ENCODE data around the gene B4GALNT1. TPM values are rescaled to one million over a fixed set of nuclear protein-coding genes. Genes with fewer than 3 reads are reported as not detected.

Gene B4GALNT1
- total RNA-seq, 1 donor from 2014 or later, result 10.8 TPM

- Mint-ChIP-seq H3K36me3 (ENCODE audit: low read depth) (peaks cover 3% of the 10 kb centered on the region), H3K27ac (no peak overlapping the region), H3K4me3 (ENCODE audit: low read depth) (no peak overlapping the region), H3K9me3 (no peaks in the 10 kb centered on the region), H3K4me1 (ENCODE audit: low read depth) (peaks cover 5% of the 10 kb centered on the region), H3K27me3 (ENCODE audit: low read depth) (peaks cover 71% of the 10 kb centered on the region)
- no peak for DNase-seq (ENCODE audit: low spot score)
- intact Hi-C loops (cut with micrococcal nuclease), result loop anchor here (5.0 kb wide), 2 partner anchors 111 to 404 kb away; partner anchors contain the start of gene SHMT2
These were observed 2.0 kb downstream of the B4GALNT1 start for GRCh38 chr12:57630891-57631433.

GRCh38 chr12:57629897-57630471 is 3.0 kb downstream of the B4GALNT1 start:
- no peak for DNase-seq (ENCODE audit: low spot score)
- H3K9me3 Mint-ChIP-seq, result no peaks in the 10 kb centered on the region
- no peak overlapping the region for H3K27ac Mint-ChIP-seq
- intact Hi-C loops (cut with micrococcal nuclease), result loop anchor here (5.0 kb wide), 2 partner anchors 112 to 403 kb away; partner anchors contain the start of gene SHMT2
- no peak overlapping the region for H3K4me3 Mint-ChIP-seq (ENCODE audit: low read depth)
- H3K36me3 Mint-ChIP-seq (ENCODE audit: low read depth), result peaks cover 3% of the 10 kb centered on the region
- H3K4me1 Mint-ChIP-seq (ENCODE audit: low read depth), result peaks cover 5% of the 10 kb centered on the region
- peaks cover 76% of the 10 kb centered on the region for H3K27me3 Mint-ChIP-seq (ENCODE audit: low read depth)

- Mint-ChIP-seq H3K4me3 (ENCODE audit: low read depth) (no peak overlapping the region), H3K27me3 (ENCODE audit: low read depth) (peaks cover 81% of the 10 kb centered on the region), H3K36me3 (ENCODE audit: low read depth) (peaks cover 3% of the 10 kb centered on the region), H3K27ac (no peak overlapping the region), H3K9me3 (no peaks in the 10 kb centered on the region), H3K4me1 (ENCODE audit: low read depth) (peaks cover 4% of the 10 kb centered on the region)
- DNase-seq (ENCODE audit: low spot score), result no peak
- intact Hi-C loops (cut with micrococcal nuclease), result no loop called here
These were observed 4.5 kb downstream of the B4GALNT1 start for GRCh38 chr12:57628280-57629191.

- H3K4me3 Mint-ChIP-seq (ENCODE audit: low read depth), result no peak overlapping the region
- peaks cover 84% of the 10 kb centered on the region for H3K27me3 Mint-ChIP-seq (ENCODE audit: low read depth)
- no peak for DNase-seq (ENCODE audit: low spot score)
- peaks cover 3% of the 10 kb centered on the region for H3K36me3 Mint-ChIP-seq (ENCODE audit: low read depth)
- intact Hi-C loops (cut with micrococcal nuclease), result no loop called here
- H3K9me3 Mint-ChIP-seq, result no peaks in the 10 kb centered on the region
- peaks cover 3% of the 10 kb centered on the region for H3K4me1 Mint-ChIP-seq (ENCODE audit: low read depth)
- H3K27ac Mint-ChIP-seq, result no peak overlapping the region
These were observed 5.3 kb downstream of the B4GALNT1 start for GRCh38 chr12:57627501-57628279.

- no peak for DNase-seq (ENCODE audit: low spot score)
- H3K4me3 Mint-ChIP-seq (ENCODE audit: low read depth), result no peak overlapping the region
- H3K36me3 Mint-ChIP-seq (ENCODE audit: low read depth), result peaks cover 3% of the 10 kb centered on the region
- H3K9me3 Mint-ChIP-seq, result no peaks in the 10 kb centered on the region
- peaks cover 6% of the 10 kb centered on the region for H3K4me1 Mint-ChIP-seq (ENCODE audit: low read depth)
- no peak overlapping the region for H3K27ac Mint-ChIP-seq
- intact Hi-C loops (cut with micrococcal nuclease), result no loop called here
- peaks cover 88% of the 10 kb centered on the region for H3K27me3 Mint-ChIP-seq (ENCODE audit: low read depth)
These were observed 6.0 kb downstream of the B4GALNT1 start for GRCh38 chr12:57626921-57627445.

- no peaks in the 10 kb centered on the region for H3K9me3 Mint-ChIP-seq
- no peak overlapping the region for H3K4me3 Mint-ChIP-seq (ENCODE audit: low read depth)
- intact Hi-C loops (cut with micrococcal nuclease), result no loop called here
- peaks cover 3% of the 10 kb centered on the region for H3K36me3 Mint-ChIP-seq (ENCODE audit: low read depth)
- no peak overlapping the region for H3K27ac Mint-ChIP-seq
- no peak for DNase-seq (ENCODE audit: low spot score)
- peaks cover 8% of the 10 kb centered on the region for H3K4me1 Mint-ChIP-seq (ENCODE audit: low read depth)
- peaks cover 88% of the 10 kb centered on the region for H3K27me3 Mint-ChIP-seq (ENCODE audit: low read depth)
These were observed 6.7 kb downstream of the B4GALNT1 start for GRCh38 chr12:57626111-57626920.

GRCh38 chr12:57625261-57626032 is 7.6 kb downstream of the B4GALNT1 start:
- Mint-ChIP-seq H3K27ac (no peak overlapping the region), H3K4me1 (ENCODE audit: low read depth) (peaks cover 14% of the 10 kb centered on the region), H3K27me3 (ENCODE audit: low read depth) (peaks cover 88% of the 10 kb centered on the region), H3K36me3 (ENCODE audit: low read depth) (peaks cover 3% of the 10 kb centered on the region), H3K9me3 (no peaks in the 10 kb centered on the region), H3K4me3 (ENCODE audit: low read depth) (no peak overlapping the region)
- intact Hi-C loops (cut with micrococcal nuclease), result no loop called here
- DNase-seq (ENCODE audit: low spot score), result no peak

- intact Hi-C loops (cut with micrococcal nuclease), result loop anchor here (5.0 kb wide), 1 partner anchor 382 kb away; no protein-coding TSS in a partner anchor
- H3K9me3 Mint-ChIP-seq, result no peaks in the 10 kb centered on the region
- H3K27me3 Mint-ChIP-seq (ENCODE audit: low read depth), result peaks cover 90% of the 10 kb centered on the region
- H3K4me1 Mint-ChIP-seq (ENCODE audit: low read depth), result peaks cover 14% of the 10 kb centered on the region
- H3K4me3 Mint-ChIP-seq (ENCODE audit: low read depth), result no peak overlapping the region
- no peak overlapping the region for H3K27ac Mint-ChIP-seq
- peaks cover 3% of the 10 kb centered on the region for H3K36me3 Mint-ChIP-seq (ENCODE audit: low read depth)
- DNase-seq (ENCODE audit: low spot score), result no peak
These were observed 8.4 kb downstream of the B4GALNT1 start for GRCh38 chr12:57624441-57625220.

GRCh38 chr12:57623811-57624390 is 9.1 kb downstream of the B4GALNT1 start:
- intact Hi-C loops (cut with micrococcal nuclease), result loop anchor here (5.0 kb wide), 1 partner anchor 382 kb away; no protein-coding TSS in a partner anchor
- no peak overlapping the region for H3K4me3 Mint-ChIP-seq (ENCODE audit: low read depth)
- H3K27me3 Mint-ChIP-seq (ENCODE audit: low read depth), result peaks cover 89% of the 10 kb centered on the region
- no peaks in the 10 kb centered on the region for H3K9me3 Mint-ChIP-seq
- no peak for DNase-seq (ENCODE audit: low spot score)
- no peaks in the 10 kb centered on the region for H3K36me3 Mint-ChIP-seq (ENCODE audit: low read depth)
- no peak overlapping the region for H3K27ac Mint-ChIP-seq
- H3K4me1 Mint-ChIP-seq (ENCODE audit: low read depth), result peaks cover 17% of the 10 kb centered on the region

- Mint-ChIP-seq H3K27ac (no peak overlapping the region), H3K36me3 (ENCODE audit: low read depth) (no peaks in the 10 kb centered on the region), H3K27me3 (ENCODE audit: low read depth) (peaks cover 86% of the 10 kb centered on the region), H3K4me1 (ENCODE audit: low read depth) (peaks cover 17% of the 10 kb centered on the region), H3K9me3 (no peaks in the 10 kb centered on the region), H3K4me3 (ENCODE audit: low read depth) (no peak overlapping the region)
- DNase-seq (ENCODE audit: low spot score), result no peak
- intact Hi-C loops (cut with micrococcal nuclease), result loop anchor here (5.0 kb wide), 1 partner anchor 381 kb away; no protein-coding TSS in a partner anchor
These were observed 9.6 kb downstream of the B4GALNT1 start for GRCh38 chr12:57623385-57623784.
